Inferior parietal cortex (tissue), 1 donor: ENCODE measurements around the gene PFDN1.
A peak's percentile ranks its signal among the peaks of the same experiment; 100 is the strongest.
"Not testable (repeated sequence)": the region's sequence is repeated elsewhere in the genome, so short reads cannot be mapped to it uniquely, and the experiment has no call there.

Source experiments
- DNase-seq: peaks from one replicate; pipeline ENCODE4 v3.0.0-alpha.2; 2016; ENCODE audit errors: extremely low spot score

PFDN1 gene

GRCh38 chr5:140302786-140303639 lies at the start of gene PFDN1:
Gene PFDN1, minus strand, starts transcription at chr5:140303101. Its CDS starts 28 bp downstream, at chr5:140303073.
- peak; percentile 99 for DNase-seq

GRCh38 chr5:140351609-140352334 lies 48.9 kb upstream of the PFDN1 start:
- DNase-seq, result peak; percentile 98

- no peak for DNase-seq
Measured at GRCh38 chr5:140349244-140349643, 46.3 kb upstream of the PFDN1 start.

GRCh38 chr5:140348104-140348503 lies 45.2 kb upstream of the PFDN1 start:
- DNase-seq, result no peak

- no peak for DNase-seq
Measured at GRCh38 chr5:140347360-140347759, 44.5 kb upstream of the PFDN1 start.

- DNase-seq, result peak; percentile 76
Measured at GRCh38 chr5:140346348-140347221, 43.7 kb upstream of the PFDN1 start, which contains the start of gene HBEGF. Gene HBEGF, minus strand, starts transcription at chr5:140346603. Its CDS starts 275 bp downstream, at chr5:140346328.

- peak; percentile 53 for DNase-seq
Measured at GRCh38 chr5:140345919-140346347, 43.0 kb upstream of the PFDN1 start.

GRCh38 chr5:140344683-140345423 lies 42.0 kb upstream of the PFDN1 start:
- no peak for DNase-seq

GRCh38 chr5:140343849-140344248 lies 40.9 kb upstream of the PFDN1 start:
- not testable (repeated sequence) for DNase-seq

- DNase-seq, result no peak
Measured at GRCh38 chr5:140342896-140343295, 40.0 kb upstream of the PFDN1 start.

GRCh38 chr5:140342287-140342686 lies 39.4 kb upstream of the PFDN1 start:
- no peak for DNase-seq

- peak; percentile 64 for DNase-seq
Measured at GRCh38 chr5:140341591-140341990, 38.7 kb upstream of the PFDN1 start.

GRCh38 chr5:140340605-140341121 lies 37.8 kb upstream of the PFDN1 start:
- DNase-seq, result no peak

GRCh38 chr5:140339636-140340035 lies 36.7 kb upstream of the PFDN1 start:
- no peak for DNase-seq

- DNase-seq, result no peak
Measured at GRCh38 chr5:140338908-140339307, 36.0 kb upstream of the PFDN1 start.

- DNase-seq, result no peak
Measured at GRCh38 chr5:140338336-140338735, 35.4 kb upstream of the PFDN1 start.

GRCh38 chr5:140337880-140338279 lies 35.0 kb upstream of the PFDN1 start:
- DNase-seq, result no peak

GRCh38 chr5:140336388-140336787 lies 33.5 kb upstream of the PFDN1 start:
- no peak for DNase-seq

- DNase-seq, result no peak
Measured at GRCh38 chr5:140331638-140332037, 28.7 kb upstream of the PFDN1 start.

GRCh38 chr5:140329739-140330481 lies 27.0 kb upstream of the PFDN1 start:
- no peak for DNase-seq
